ENCODE measurements around the gene MS4A2. TPM values are rescaled to one million over a fixed set of nuclear protein-coding genes. Genes with fewer than 3 reads are reported as not detected.

The MS4A2 gene
- total RNA-seq, 1 donor from 2014 or later, result 11.2 TPM

Other genes starting within 250 kb of the MS4A2 start
- not detected for gene CBLIF, start 243.2 kb upstream of the MS4A2 start, total RNA-seq
- gene TCN1, start 222.2 kb upstream of the MS4A2 start, total RNA-seq, result 39.4 TPM
- not detected for gene OOSP3, start 209.9 kb upstream of the MS4A2 start, total RNA-seq
- gene OOSP1, start 150.2 kb upstream of the MS4A2 start, total RNA-seq, result not detected
- gene OOSP4A, start 124.6 kb upstream of the MS4A2 start, total RNA-seq, result not detected
- gene OOSP4B, start 71.5 kb upstream of the MS4A2 start, total RNA-seq, result not detected
- gene OOSP2, start 48.3 kb upstream of the MS4A2 start, total RNA-seq, result not detected
- gene MS4A3, start 32.0 kb upstream of the MS4A2 start, total RNA-seq, result 0.40 TPM
- 95.1 TPM for gene MS4A6A, start 94.4 kb downstream of the MS4A2 start, total RNA-seq
- 3.5 TPM for gene MS4A4E, start 154.5 kb downstream of the MS4A2 start, total RNA-seq
- gene MS4A4A, start 192.0 kb downstream of the MS4A2 start, total RNA-seq, result 28.9 TPM
- not detected for gene MS4A6E, start 238.6 kb downstream of the MS4A2 start, total RNA-seq